ENCODE results near the gene NDUFS6.
"Not testable (repeated sequence)": the region's sequence is repeated elsewhere in the genome, so short reads cannot be mapped to it uniquely, and the experiment has no call there.

The NDUFS6 gene

DNA sequence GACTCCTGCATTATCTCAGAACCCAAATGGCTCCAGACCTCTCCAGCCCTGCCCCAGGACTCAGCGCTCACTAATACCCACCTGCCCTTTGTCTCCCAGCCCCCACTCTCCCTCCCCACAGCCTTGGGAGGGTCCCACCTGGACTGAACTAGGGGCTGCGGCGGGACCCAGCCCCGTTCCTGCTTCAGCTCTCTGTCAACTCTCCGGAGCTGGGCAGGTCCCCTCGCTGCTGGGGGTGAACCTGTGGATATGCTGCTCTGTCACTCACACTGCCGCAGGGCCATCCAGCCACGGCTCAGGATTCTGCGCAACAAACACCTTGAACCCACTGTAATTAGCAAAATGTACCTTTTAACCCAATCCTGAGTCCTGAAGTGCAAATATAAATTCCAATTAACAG is 36.8 kb downstream of the NDUFS6 start:
- H3K4me1 ChIP-seq (ENCODE audit: control insufficient read depth, insufficient read depth, low read length): no peaks in the 10 kb centered on the region
- H3K27me3 ChIP-seq (ENCODE audit: control insufficient read depth, insufficient read depth, low read length): peaks cover 22% of the 10 kb centered on the region
- no peak overlapping the region for H3K4me3 ChIP-seq (ENCODE audit: low read length)
- no peaks in the 10 kb centered on the region for H3K9me3 ChIP-seq (ENCODE audit: control insufficient read depth, low read length)
- no peaks in the 10 kb centered on the region for H3K36me3 ChIP-seq (ENCODE audit: control insufficient read depth, insufficient read depth, low read length)
- H3K9ac ChIP-seq (ENCODE audit: low read length): no peak overlapping the region

DNA sequence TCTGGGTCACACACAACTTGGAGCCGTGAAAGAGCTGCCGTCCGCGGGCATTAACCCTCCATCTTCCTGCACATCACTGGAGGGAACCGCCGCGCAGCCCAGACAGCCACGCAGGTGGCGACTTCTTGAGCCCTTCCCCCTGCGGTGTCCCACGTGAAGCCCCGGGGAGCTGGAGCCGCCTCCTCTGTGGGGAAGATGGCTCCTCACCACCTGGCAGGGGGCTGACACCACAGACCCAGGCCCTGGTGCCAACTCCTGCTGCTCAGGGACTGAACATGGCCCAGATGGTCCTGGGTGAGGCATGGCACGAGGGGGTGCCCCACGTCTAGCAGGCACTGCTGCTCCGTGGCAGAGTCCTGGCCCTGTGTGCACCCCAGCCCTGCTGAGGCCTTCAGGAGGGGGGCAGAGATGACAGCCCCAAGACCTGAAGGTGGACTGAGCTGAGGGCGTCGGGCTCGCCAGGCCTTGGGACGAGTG is 38.9 kb downstream of the NDUFS6 start:
- no peaks in the 10 kb centered on the region for H3K36me3 ChIP-seq (ENCODE audit: control insufficient read depth, insufficient read depth, low read length)
- peaks cover 22% of the 10 kb centered on the region for H3K27me3 ChIP-seq (ENCODE audit: control insufficient read depth, insufficient read depth, low read length)
- H3K9ac ChIP-seq (ENCODE audit: low read length): no peak overlapping the region
- H3K9me3 ChIP-seq (ENCODE audit: control insufficient read depth, low read length): no peaks in the 10 kb centered on the region
- H3K4me1 ChIP-seq (ENCODE audit: control insufficient read depth, insufficient read depth, low read length): no peaks in the 10 kb centered on the region
- H3K4me3 ChIP-seq (ENCODE audit: low read length): no peak overlapping the region

DNA sequence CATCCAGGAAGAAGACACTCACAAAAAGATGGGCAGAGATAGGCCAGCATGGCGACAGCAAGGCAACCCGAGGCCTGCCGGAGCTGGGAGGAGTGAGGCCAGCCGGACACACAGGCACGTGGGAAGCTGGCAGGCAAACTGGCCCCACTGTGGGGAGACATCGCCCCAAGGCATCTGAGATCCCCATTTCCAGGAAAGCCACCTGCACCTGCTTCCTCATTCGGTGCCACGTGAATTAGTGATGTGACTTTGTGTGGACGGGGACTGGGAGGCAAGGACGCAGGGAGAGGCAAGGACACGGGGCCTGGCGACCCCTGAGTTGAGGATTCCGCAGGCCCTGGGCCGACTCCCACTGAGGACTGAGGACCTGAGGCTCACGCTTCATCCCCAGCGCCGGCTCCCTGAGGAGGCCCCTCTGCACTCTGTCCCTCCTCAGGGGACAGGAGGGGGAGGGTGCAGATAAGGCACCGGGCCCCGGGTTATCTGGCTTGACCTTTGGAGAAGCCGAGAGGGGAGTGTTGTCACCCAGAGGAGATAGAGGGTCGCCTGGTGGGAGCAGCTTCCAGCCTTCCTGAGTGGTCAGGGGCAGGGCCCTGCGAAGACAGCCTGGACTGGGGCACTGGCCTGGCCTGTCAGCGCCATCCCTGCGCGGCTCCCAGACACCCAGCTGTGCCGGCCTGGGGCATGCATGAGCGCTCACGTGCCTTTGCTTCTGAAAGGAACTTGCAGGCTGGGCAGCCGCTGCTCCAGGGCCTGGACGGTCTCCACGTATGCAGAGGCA is 39.7 kb downstream of the NDUFS6 start:
- Histone ChIP-seq H3K4me1 (ENCODE audit: control insufficient read depth, insufficient read depth, low read length) (no peaks in the 10 kb centered on the region), H3K4me3 (ENCODE audit: low read length) (no peak overlapping the region), H3K36me3 (ENCODE audit: control insufficient read depth, insufficient read depth, low read length) (no peaks in the 10 kb centered on the region), H3K9me3 (ENCODE audit: control insufficient read depth, low read length) (no peaks in the 10 kb centered on the region), H3K27me3 (ENCODE audit: control insufficient read depth, insufficient read depth, low read length) (peaks cover 22% of the 10 kb centered on the region), H3K9ac (ENCODE audit: low read length) (no peak overlapping the region)

DNA sequence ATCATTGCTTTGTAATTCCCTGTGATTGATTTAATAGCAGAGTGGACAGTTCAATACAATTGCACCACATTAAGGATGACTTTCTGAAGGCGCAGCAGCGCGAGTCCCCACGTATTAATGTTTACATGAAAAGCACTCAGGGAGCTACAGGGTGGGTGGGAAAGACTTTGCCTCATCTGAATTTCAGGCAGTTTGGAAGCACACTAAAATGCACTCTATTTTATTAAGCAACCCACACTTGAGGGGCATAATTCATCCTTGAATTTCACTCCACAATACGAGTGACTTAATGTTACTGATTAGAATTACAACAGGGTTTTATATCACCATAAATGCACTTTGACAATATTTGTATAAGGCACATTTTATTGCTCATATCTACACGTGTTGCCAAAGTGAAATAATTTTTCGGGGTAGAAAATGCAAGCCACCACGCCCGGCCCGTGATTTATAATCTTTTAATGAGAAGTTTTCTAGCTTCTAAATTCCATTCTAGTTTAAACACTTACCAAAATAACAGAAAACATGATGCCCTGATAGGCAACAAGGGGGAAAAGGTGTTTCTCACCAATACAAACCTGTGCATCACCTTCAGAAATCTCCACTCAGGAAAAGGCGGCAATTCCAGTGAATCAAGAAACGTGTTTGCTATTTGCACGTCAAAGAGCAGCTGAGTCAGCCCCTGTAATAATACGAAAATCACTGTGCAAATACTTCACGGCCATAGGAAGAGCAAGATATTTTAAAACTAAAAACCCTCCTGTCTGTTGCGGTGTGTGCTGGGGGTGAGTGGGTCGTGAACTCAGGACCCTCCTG is 41.0 kb downstream of the NDUFS6 start:
- H3K9ac ChIP-seq (ENCODE audit: low read length): no peak overlapping the region
- no peaks in the 10 kb centered on the region for H3K36me3 ChIP-seq (ENCODE audit: control insufficient read depth, insufficient read depth, low read length)
- peaks cover 15% of the 10 kb centered on the region for H3K27me3 ChIP-seq (ENCODE audit: control insufficient read depth, insufficient read depth, low read length)
- H3K4me1 ChIP-seq (ENCODE audit: control insufficient read depth, insufficient read depth, low read length): no peaks in the 10 kb centered on the region
- H3K4me3 ChIP-seq (ENCODE audit: low read length): no peak overlapping the region
- no peaks in the 10 kb centered on the region for H3K9me3 ChIP-seq (ENCODE audit: control insufficient read depth, low read length)

DNA sequence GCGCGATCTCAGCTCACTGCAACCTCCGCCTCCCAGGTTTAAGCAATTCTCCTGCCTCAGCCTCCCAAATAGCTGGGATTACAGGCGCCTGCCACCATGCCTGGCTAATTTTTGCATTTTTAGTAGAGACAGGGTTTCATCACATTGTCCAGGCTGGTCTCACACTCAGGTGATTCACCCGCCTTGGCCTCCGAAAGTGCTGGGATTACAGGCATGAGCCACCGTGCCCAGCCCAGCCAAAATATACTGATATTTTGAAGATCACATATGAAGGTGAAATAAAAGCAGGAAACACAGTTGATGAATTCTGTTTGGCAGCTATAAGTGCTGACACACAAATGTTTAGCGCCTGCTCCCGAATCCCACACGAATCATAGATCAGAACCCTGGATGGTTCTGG is 42.6 kb downstream of the NDUFS6 start:
- not testable (repeated sequence) for H3K36me3 ChIP-seq (ENCODE audit: control insufficient read depth, insufficient read depth, low read length); H3K4me1 ChIP-seq (ENCODE audit: control insufficient read depth, insufficient read depth, low read length); H3K9me3 ChIP-seq (ENCODE audit: control insufficient read depth, low read length); H3K4me3 ChIP-seq (ENCODE audit: low read length); H3K9ac ChIP-seq (ENCODE audit: low read length)
- peaks cover 15% of the 10 kb centered on the region for H3K27me3 ChIP-seq (ENCODE audit: control insufficient read depth, insufficient read depth, low read length)

DNA sequence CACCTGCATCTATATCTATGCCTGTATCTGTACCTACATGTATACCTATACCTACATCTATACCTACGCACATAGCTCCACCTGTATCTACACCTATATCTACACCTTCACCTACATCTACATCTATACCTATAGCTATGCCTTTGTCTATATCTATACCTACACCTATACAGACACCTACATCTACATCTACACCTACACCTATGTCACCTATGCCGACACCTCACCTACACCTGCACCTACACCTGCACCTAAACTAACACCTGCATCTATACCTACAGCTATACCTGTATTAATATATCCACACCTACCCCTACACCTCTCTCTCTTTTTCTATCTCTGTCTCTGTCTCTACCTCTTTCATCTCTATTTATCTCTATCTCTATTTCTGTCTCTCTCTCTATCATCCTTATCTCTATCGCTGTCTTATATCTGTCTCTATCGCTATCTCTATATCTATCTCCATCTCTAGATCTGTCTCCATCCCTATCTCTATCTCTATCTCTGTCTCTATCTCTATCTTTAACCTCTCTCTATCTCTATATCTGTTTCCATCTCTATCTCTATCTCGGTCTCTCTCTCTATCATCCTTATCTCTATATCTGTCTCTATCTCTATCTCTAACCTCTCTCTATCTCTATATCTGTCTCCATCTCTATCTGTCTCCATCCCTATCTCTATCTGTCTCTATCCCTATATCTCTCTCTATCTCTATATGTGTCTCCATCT is 43.7 kb downstream of the NDUFS6 start:
- Histone ChIP-seq H3K9ac (ENCODE audit: low read length) (no peak overlapping the region), H3K4me3 (ENCODE audit: low read length) (no peak overlapping the region), H3K4me1 (ENCODE audit: control insufficient read depth, insufficient read depth, low read length) (no peaks in the 10 kb centered on the region), H3K36me3 (ENCODE audit: control insufficient read depth, insufficient read depth, low read length) (no peaks in the 10 kb centered on the region), H3K27me3 (ENCODE audit: control insufficient read depth, insufficient read depth, low read length) (peaks cover 15% of the 10 kb centered on the region), H3K9me3 (ENCODE audit: control insufficient read depth, low read length) (no peaks in the 10 kb centered on the region)

DNA sequence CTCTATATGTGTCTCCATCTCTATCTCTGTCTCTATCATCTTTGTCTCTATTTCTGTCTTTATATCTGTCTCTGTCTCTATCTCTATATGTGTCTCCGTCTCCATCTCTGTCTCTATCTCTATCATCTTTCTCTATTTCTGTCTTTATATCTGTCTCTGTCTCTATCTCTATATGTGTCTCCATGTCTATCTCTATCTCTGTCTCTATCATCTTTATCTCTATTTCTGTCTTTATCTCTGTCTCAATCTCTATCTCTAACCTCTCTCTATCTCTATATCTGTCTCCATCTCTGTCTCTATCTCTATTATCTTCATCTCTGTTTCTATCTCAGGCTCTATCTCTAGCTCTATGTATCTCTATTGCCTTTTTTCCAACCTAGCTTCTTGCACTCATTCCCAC is 44.5 kb downstream of the NDUFS6 start:
- Histone ChIP-seq H3K36me3 (ENCODE audit: control insufficient read depth, insufficient read depth, low read length) (no peaks in the 10 kb centered on the region), H3K4me1 (ENCODE audit: control insufficient read depth, insufficient read depth, low read length) (no peaks in the 10 kb centered on the region), H3K27me3 (ENCODE audit: control insufficient read depth, insufficient read depth, low read length) (peaks cover 13% of the 10 kb centered on the region), H3K9me3 (ENCODE audit: control insufficient read depth, low read length) (no peaks in the 10 kb centered on the region), H3K4me3 (ENCODE audit: low read length) (no peak overlapping the region), H3K9ac (ENCODE audit: low read length) (no peak overlapping the region)

DNA sequence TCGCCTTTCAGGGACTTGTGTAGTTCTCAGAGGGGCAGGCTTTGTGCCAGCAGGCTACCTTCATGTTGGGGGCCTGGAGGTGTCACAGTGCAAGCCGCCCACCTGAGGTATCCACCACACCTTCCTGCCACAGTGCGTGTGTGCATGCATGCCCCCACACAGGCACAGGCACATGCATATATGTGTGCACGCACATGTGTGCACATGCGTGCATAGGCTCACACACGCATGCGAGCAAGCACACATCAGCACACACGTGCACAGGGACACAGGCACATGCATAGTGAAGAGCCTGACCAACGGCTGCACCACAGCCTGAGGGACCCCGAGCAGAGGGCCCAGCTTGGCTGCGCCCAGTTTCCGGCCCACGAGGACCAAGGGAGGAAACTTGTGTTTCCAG is 45.4 kb downstream of the NDUFS6 start:
- H3K9me3 ChIP-seq (ENCODE audit: control insufficient read depth, low read length): no peaks in the 10 kb centered on the region
- peaks cover 9% of the 10 kb centered on the region for H3K27me3 ChIP-seq (ENCODE audit: control insufficient read depth, insufficient read depth, low read length)
- no peak overlapping the region for H3K9ac ChIP-seq (ENCODE audit: low read length)
- H3K4me1 ChIP-seq (ENCODE audit: control insufficient read depth, insufficient read depth, low read length): no peaks in the 10 kb centered on the region
- H3K4me3 ChIP-seq (ENCODE audit: low read length): no peak overlapping the region
- H3K36me3 ChIP-seq (ENCODE audit: control insufficient read depth, insufficient read depth, low read length): no peaks in the 10 kb centered on the region

DNA sequence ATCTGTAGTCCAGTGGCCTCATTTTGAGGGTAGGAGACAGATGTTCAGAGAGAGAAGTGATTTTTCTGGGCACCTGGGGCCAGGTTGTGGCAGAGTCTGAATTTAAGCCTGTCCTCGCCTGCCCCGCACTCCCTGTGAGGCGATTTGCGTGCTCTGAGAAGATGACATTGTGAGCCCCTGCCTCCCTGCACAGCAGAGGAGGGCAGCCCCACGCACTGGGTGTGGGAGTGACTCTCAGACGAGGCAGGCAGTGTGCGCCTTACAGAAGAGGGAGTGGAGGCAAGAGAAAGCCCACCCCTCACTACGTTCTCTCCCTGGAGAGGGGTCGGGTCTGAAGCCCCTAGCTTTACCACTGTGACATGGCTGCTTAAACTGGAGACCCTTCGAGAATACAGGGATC is 45.8 kb downstream of the NDUFS6 start:
- Histone ChIP-seq H3K27me3 (ENCODE audit: control insufficient read depth, insufficient read depth, low read length) (peaks cover 10% of the 10 kb centered on the region), H3K9ac (ENCODE audit: low read length) (no peak overlapping the region), H3K4me1 (ENCODE audit: control insufficient read depth, insufficient read depth, low read length) (no peaks in the 10 kb centered on the region), H3K4me3 (ENCODE audit: low read length) (no peak overlapping the region), H3K9me3 (ENCODE audit: control insufficient read depth, low read length) (no peaks in the 10 kb centered on the region), H3K36me3 (ENCODE audit: control insufficient read depth, insufficient read depth, low read length) (no peaks in the 10 kb centered on the region)

DNA sequence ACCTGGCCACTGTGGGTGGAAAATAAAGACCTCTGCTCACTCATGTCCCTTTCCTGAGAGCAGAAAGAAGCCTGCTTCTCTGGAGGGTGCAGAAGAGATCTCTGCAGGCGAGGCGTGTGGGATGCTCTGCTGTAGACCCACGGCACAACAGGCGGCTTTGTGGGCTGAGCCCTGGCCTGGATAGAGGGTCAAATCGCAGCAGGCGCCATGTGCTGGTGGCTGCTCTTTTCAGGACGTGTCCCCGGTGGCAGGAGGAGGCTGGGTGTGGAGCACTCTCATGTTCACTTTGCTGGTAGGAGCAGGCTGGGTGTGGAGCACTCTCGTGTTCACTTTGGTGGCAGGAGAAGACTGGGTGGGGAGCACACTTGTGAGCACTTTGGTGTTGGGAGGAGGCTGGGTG is 46.4 kb downstream of the NDUFS6 start:
- H3K4me3 ChIP-seq (ENCODE audit: low read length): no peak overlapping the region
- no peaks in the 10 kb centered on the region for H3K4me1 ChIP-seq (ENCODE audit: control insufficient read depth, insufficient read depth, low read length)
- no peaks in the 10 kb centered on the region for H3K9me3 ChIP-seq (ENCODE audit: control insufficient read depth, low read length)
- no peak overlapping the region for H3K9ac ChIP-seq (ENCODE audit: low read length)
- no peaks in the 10 kb centered on the region for H3K36me3 ChIP-seq (ENCODE audit: control insufficient read depth, insufficient read depth, low read length)
- H3K27me3 ChIP-seq (ENCODE audit: control insufficient read depth, insufficient read depth, low read length): peaks cover 13% of the 10 kb centered on the region

DNA sequence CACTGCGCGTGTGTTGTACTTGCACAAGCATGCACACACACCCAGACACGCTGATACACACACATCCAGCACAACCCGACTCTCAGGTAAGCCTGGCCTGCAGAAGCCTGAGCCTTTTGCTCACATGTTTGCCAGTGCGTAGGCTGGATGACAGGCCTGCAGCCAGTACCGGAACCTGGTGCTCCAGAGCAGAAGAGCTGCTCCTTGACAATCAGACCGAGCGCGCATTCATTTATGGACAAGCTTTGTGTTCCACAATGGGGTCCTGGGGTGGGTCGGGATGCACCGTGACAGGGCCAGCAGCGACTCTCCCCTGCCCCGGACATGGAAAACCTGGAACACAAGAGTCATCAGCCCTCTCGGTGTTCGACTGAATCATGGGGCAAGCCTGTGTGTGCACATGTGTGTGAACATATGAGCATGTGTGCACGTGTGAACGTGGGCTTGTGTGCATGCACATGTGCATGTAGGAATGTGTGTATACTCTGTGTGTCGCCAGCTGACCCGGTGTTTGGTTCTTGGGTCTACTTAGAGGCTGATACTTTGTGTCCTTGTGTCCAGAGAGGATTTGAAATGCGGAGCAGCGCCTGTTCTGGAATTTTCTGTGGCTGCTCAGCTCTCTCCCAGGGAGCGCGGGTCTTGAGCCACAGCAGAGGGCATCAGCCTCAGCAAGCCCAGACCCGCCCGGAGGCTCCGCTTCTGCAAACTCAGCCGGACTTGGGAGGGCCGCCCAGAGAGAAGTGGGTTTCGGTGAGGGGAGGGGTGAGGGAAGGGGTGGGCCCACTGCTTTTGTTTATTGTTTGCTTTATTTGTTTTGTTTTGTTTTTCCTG is 49.3 kb downstream of the NDUFS6 start:
- Histone ChIP-seq H3K9ac (ENCODE audit: low read length) (no peak overlapping the region), H3K4me3 (ENCODE audit: low read length) (no peak overlapping the region)

More for the DNA sequence above, 49.3 kb downstream of the NDUFS6 start:
- H3K4me1 ChIP-seq (ENCODE audit: control insufficient read depth, insufficient read depth, low read length): no peaks in the 10 kb centered on the region
- H3K36me3 ChIP-seq (ENCODE audit: control insufficient read depth, insufficient read depth, low read length): no peaks in the 10 kb centered on the region
- no peaks in the 10 kb centered on the region for H3K9me3 ChIP-seq (ENCODE audit: control insufficient read depth, low read length)
- peaks cover 19% of the 10 kb centered on the region for H3K27me3 ChIP-seq (ENCODE audit: control insufficient read depth, insufficient read depth, low read length)
